Fibroblast of pulmonary artery (primary cell): ENCODE data around the gene DCLK1.

Experiments used
- DNase-seq: peaks from one replicate; pipeline ENCODE4 v3.0.0-alpha.2; 2010; ENCODE audit warnings: low read depth
- H3K4me3 ChIP-seq: replicated peaks from 2 replicates; pipeline ENCODE4 v1.5.1; 2011; ENCODE audit warnings: low read depth, mild to moderate bottlenecking, control low read depth, low read length, moderate library complexity
- TF ChIP-seq, protein P1 (sequence below): IDR thresholded peaks from 2 replicates; pipeline ENCODE4 v1.5.1; 2011; ENCODE audit warnings: mild to moderate bottlenecking, control low read depth, low read length, inconsistent platforms; ENCODE audit errors: missing control alignments

Gene DCLK1

GRCh38 chr13:35765366-35765765 lies 365.8 kb downstream of the DCLK1 start:
- no peak overlapping the region for H3K4me3 ChIP-seq
- TF ChIP-seq, protein P1, sequence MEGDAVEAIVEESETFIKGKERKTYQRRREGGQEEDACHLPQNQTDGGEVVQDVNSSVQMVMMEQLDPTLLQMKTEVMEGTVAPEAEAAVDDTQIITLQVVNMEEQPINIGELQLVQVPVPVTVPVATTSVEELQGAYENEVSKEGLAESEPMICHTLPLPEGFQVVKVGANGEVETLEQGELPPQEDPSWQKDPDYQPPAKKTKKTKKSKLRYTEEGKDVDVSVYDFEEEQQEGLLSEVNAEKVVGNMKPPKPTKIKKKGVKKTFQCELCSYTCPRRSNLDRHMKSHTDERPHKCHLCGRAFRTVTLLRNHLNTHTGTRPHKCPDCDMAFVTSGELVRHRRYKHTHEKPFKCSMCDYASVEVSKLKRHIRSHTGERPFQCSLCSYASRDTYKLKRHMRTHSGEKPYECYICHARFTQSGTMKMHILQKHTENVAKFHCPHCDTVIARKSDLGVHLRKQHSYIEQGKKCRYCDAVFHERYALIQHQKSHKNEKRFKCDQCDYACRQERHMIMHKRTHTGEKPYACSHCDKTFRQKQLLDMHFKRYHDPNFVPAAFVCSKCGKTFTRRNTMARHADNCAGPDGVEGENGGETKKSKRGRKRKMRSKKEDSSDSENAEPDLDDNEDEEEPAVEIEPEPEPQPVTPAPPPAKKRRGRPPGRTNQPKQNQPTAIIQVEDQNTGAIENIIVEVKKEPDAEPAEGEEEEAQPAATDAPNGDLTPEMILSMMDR: no peak

DNA sequence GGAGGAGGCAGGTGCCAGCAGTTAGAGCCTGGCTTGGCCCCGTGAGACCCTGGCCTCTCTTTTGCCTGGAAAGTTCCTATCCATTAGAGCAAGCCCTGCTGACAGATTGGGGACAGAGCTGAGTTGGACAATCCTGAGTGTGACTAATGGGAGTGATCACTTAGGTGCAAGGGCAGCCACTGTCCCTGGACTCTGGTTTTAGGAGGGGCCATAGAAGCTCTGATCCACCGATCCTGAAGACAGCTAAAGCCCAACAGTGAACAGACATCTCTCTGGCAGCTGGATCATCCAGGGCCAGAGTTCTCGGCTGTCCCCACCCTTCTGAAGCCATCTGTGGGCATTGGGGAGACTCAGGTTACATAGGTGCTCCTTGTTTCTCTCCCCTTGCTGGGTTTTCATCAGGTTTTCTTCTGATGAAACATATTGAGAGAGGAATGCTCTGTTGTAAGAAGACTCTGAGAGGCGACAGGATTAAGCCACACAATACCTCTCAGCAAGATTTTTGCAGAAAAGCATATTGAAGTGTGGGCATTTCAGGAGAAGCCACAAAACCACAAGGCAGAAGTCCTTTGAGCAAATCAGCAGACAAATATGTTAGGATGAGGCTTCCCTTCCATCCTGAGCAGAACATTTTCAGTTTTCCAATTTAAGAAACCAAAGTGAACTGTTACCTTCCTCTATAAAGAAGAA lies 366.7 kb downstream of the DCLK1 start:
- no peak for DNase-seq
- TF ChIP-seq, protein P1: no peak
- H3K4me3 ChIP-seq: no peak overlapping the region

More at GRCh38 chr13:35765366-35765765, 365.8 kb downstream of the DCLK1 start:
- no peak for DNase-seq

GRCh38 chr13:35763782-35764123 lies 367.4 kb downstream of the DCLK1 start:
- DNase-seq: no peak
- no peak overlapping the region for H3K4me3 ChIP-seq
- TF ChIP-seq, protein P1: no peak

GRCh38 chr13:35763060-35763781 lies 368.0 kb downstream of the DCLK1 start:
- no peak overlapping the region for H3K4me3 ChIP-seq
- TF ChIP-seq, protein P1: no peak
- no peak for DNase-seq

GRCh38 chr13:35761440-35762252 lies 369.5 kb downstream of the DCLK1 start:
- TF ChIP-seq, protein P1: no peak
- H3K4me3 ChIP-seq: no peak overlapping the region
- DNase-seq: no peak

DNA sequence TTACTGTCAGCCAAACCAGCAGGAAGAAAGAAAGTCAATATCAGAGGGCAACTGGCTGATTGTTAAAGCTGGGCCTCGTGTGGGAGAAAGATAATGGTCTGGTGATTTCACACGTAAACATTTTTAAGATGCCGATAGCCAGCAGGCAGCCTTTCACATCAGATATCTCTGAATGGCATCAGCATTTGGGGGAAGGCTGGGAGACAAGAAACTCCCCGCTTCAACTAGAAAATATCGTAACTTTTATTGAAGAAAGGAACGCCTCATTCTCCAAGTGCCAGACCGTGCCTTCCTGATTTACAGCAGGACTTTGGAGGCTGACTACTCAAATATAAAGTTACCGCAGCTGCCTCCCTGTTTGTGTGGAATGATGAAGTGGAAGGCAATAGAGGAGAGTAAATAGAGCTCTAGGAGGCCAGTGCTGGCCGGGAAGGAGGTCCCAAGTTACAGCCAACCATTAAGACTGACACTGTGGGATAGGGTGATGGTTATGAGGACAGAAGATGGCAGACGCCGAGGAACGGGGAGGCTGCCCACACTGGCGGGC lies 370.4 kb downstream of the DCLK1 start:
- H3K4me3 ChIP-seq: no peak overlapping the region
- DNase-seq: no peak
- TF ChIP-seq, protein P1: no peak
